Loucy (cell line): ENCODE results near the gene POLH.

Source experiments
- H2AFZ ChIP-seq: fragments of 200-600 bp; sonication (generic); 2 replicates; pipeline ENCODE4 v1.6.0; 2016; ENCODE audit warnings: antibody characterized with exemption, mild to moderate bottlenecking, low read length, moderate library complexity
- H3F3A ChIP-seq: fragments of 200-600 bp; 2 replicates; pipeline ENCODE4 v1.6.0; 2016; ENCODE audit warnings: antibody characterized with exemption, low read depth, mild to moderate bottlenecking
- H3K27me3 ChIP-seq: fragments of 200-600 bp; sonication (generic); 2 replicates; pipeline ENCODE4 v1.6.1; 2014; ENCODE audit warnings: low read length, mild to moderate bottlenecking; ENCODE audit not compliant: insufficient read depth, poor library complexity, severe bottlenecking
- H3K36me3 ChIP-seq: fragments of 200-600 bp; sonication (generic); 2 replicates; pipeline ENCODE4 v1.6.1; 2016; ENCODE audit warnings: low read length; ENCODE audit not compliant: insufficient read depth
- H3K4me1 ChIP-seq: fragments of 200-600 bp; sonication (generic); 2 replicates; pipeline ENCODE4 v1.5.1; 2014; ENCODE audit warnings: low read length, mild to moderate bottlenecking; ENCODE audit not compliant: insufficient read depth, poor library complexity, severe bottlenecking
- H3K4me2 ChIP-seq: fragments of 200-600 bp; sonication (generic); 2 replicates; pipeline ENCODE4 v1.6.0; 2014; ENCODE audit warnings: antibody characterized with exemption, low read length, low read depth, mild to moderate bottlenecking; ENCODE audit not compliant: poor library complexity, severe bottlenecking
- H3K4me3 ChIP-seq: fragments of 200-600 bp; sonication (generic); 2 replicates; pipeline ENCODE4 v1.5.1; 2014; ENCODE audit warnings: low read length, mild to moderate bottlenecking, mixed read lengths; ENCODE audit not compliant: poor library complexity, severe bottlenecking
- H3K79me2 ChIP-seq: fragments of 200-600 bp; sonication (generic); 2 replicates; pipeline ENCODE4 v1.6.1; 2014; ENCODE audit warnings: low read length; ENCODE audit not compliant: insufficient read depth
- H3K9ac ChIP-seq: fragments of 200-600 bp; sonication (generic); 2 replicates; pipeline ENCODE4 v1.6.0; 2014; ENCODE audit warnings: mild to moderate bottlenecking, low read depth, low read length, moderate library complexity; ENCODE audit not compliant: poor library complexity, severe bottlenecking
- H3K9me2 ChIP-seq: fragments of 200-600 bp; sonication (generic); replicated peaks from 2 replicates; pipeline ENCODE4 v1.6.1; 2016; ENCODE audit warnings: low read depth, low read length, mixed read lengths
- H3K9me3 ChIP-seq: fragments of 200-600 bp; sonication (generic); 2 replicates; pipeline ENCODE4 v1.6.1; 2014; ENCODE audit warnings: mild to moderate bottlenecking, antibody characterized with exemption, low read length, low read depth; ENCODE audit not compliant: insufficient read depth
- H4K20me1 ChIP-seq: fragments of 200-600 bp; sonication (generic); 2 replicates; pipeline ENCODE4 v1.6.0; 2014; ENCODE audit warnings: antibody characterized with exemption, low read length, mild to moderate bottlenecking; ENCODE audit not compliant: insufficient read depth, poor library complexity, severe bottlenecking
- CTCF ChIP-seq: fragments of 200-600 bp; sonication (generic); conservative IDR thresholded peaks from 2 replicates; pipeline ENCODE4 v1.5.1; 2014; ENCODE audit warnings: mild to moderate bottlenecking, antibody characterized with exemption, low read length
- EZH2phosphoT487 ChIP-seq: fragments of 200-600 bp; IDR thresholded peaks from 2 replicates; pipeline ENCODE4 v1.6.1; 2018; ENCODE audit warnings: antibody characterized with exemption, mild to moderate bottlenecking, moderate library complexity, borderline replicate concordance

POLH gene

GRCh38 chr6:43540507-43540906 is 35.5 kb upstream of the POLH start:
- H3F3A ChIP-seq: no peaks in the 10 kb centered on the region
- H3K79me2 ChIP-seq: no peaks in the 10 kb centered on the region
- no peak overlapping the region for H3K4me2 ChIP-seq
- H3K4me1 ChIP-seq: no peaks in the 10 kb centered on the region
- no peaks in the 10 kb centered on the region for H3K9me3 ChIP-seq
- H3K9me2 ChIP-seq: no peaks in the 10 kb centered on the region
- peaks cover 48% of the 10 kb centered on the region for H3K36me3 ChIP-seq
- TF ChIP-seq CTCF: no peak
- H4K20me1 ChIP-seq: no peaks in the 10 kb centered on the region
- H3K9ac ChIP-seq: no peak overlapping the region
- H3K4me3 ChIP-seq: no peak overlapping the region
- H2AFZ ChIP-seq: no peak overlapping the region
- no peaks in the 10 kb centered on the region for H3K27me3 ChIP-seq

GRCh38 chr6:43541774-43542471 is 34.1 kb upstream of the POLH start:
- H3K9me3 ChIP-seq: no peaks in the 10 kb centered on the region
- H3K4me3 ChIP-seq: no peak overlapping the region
- no peaks in the 10 kb centered on the region for H4K20me1 ChIP-seq
- no peaks in the 10 kb centered on the region for H3K27me3 ChIP-seq
- no peaks in the 10 kb centered on the region for H3K4me1 ChIP-seq
- H3K4me2 ChIP-seq: no peak overlapping the region
- H3K36me3 ChIP-seq: peaks cover 61% of the 10 kb centered on the region
- H3K79me2 ChIP-seq: no peaks in the 10 kb centered on the region
- no peak overlapping the region for H3K9ac ChIP-seq
- no peak for TF ChIP-seq EZH2phosphoT487
- no peak overlapping the region for H2AFZ ChIP-seq
- no peaks in the 10 kb centered on the region for H3F3A ChIP-seq
- no peaks in the 10 kb centered on the region for H3K9me2 ChIP-seq

- TF ChIP-seq CTCF (no peak), EZH2phosphoT487 (no peak)
- Histone ChIP-seq H3K4me3 (no peak overlapping the region), H4K20me1 (no peaks in the 10 kb centered on the region), H3K4me2 (no peak overlapping the region), H3K9me2 (no peaks in the 10 kb centered on the region), H3F3A (no peaks in the 10 kb centered on the region), H3K4me1 (no peaks in the 10 kb centered on the region), H3K36me3 (peaks cover 64% of the 10 kb centered on the region; the same call in 1 of the 2 replicates), H3K27me3 (no peaks in the 10 kb centered on the region), H3K79me2 (no peaks in the 10 kb centered on the region), H2AFZ (no peak overlapping the region), H3K9me3 (no peaks in the 10 kb centered on the region), H3K9ac (no peak overlapping the region)
Observed at GRCh38 chr6:43544461-43544860, 31.5 kb upstream of the POLH start.

GRCh38 chr6:43547222-43547621 is 28.8 kb upstream of the POLH start:
- H3K27me3 ChIP-seq: no peaks in the 10 kb centered on the region

More at GRCh38 chr6:43547222-43547621, 28.8 kb upstream of the POLH start:
- H3K9me2 ChIP-seq: no peaks in the 10 kb centered on the region
- H3K36me3 ChIP-seq: peaks cover 80% of the 10 kb centered on the region; the same call in 1 of the 2 replicates
- H3K4me1 ChIP-seq: no peaks in the 10 kb centered on the region
- H3K9ac ChIP-seq: no peak overlapping the region
- no peaks in the 10 kb centered on the region for H3K9me3 ChIP-seq
- H2AFZ ChIP-seq: no peak overlapping the region
- no peak overlapping the region for H3K4me3 ChIP-seq
- no peaks in the 10 kb centered on the region for H4K20me1 ChIP-seq
- H3F3A ChIP-seq: no peaks in the 10 kb centered on the region
- no peaks in the 10 kb centered on the region for H3K79me2 ChIP-seq
- TF ChIP-seq EZH2phosphoT487 (no peak), CTCF (no peak)
- H3K4me2 ChIP-seq: no peak overlapping the region
